ENCODE measurements around the gene GBP2.
"Not testable (repeated sequence)": the region's sequence is repeated elsewhere in the genome, so short reads cannot be mapped to it uniquely, and the experiment has no call there.

Gene GBP2

GRCh38 chr1:89125913-89126580, at the start of gene GBP2:
Gene GBP2, minus strand, starts transcription at chr1:89126114. Its CDS starts 4,148 bp downstream, at chr1:89121966.
- DNase-seq, result peak; percentile 31

- no peak for DNase-seq
These were observed 48.6 kb upstream of the GBP2 start for GRCh38 chr1:89174491-89174890.

- no peak for DNase-seq
These were observed 46.7 kb upstream of the GBP2 start for GRCh38 chr1:89172468-89173143.

GRCh38 chr1:89171067-89171438, 45.1 kb upstream of the GBP2 start:
- no peak for DNase-seq

- no peak for DNase-seq
These were observed 44.5 kb upstream of the GBP2 start for GRCh38 chr1:89170170-89171066.

- DNase-seq, result no peak
These were observed 43.3 kb upstream of the GBP2 start for GRCh38 chr1:89169166-89169565.

- no peak for DNase-seq
These were observed 41.8 kb upstream of the GBP2 start for GRCh38 chr1:89167590-89168230.

GRCh38 chr1:89166705-89167104, 40.8 kb upstream of the GBP2 start:
- DNase-seq, result no peak

- no peak for DNase-seq
These were observed 39.9 kb upstream of the GBP2 start for GRCh38 chr1:89165811-89166210.

- DNase-seq, result no peak
These were observed 25.1 kb upstream of the GBP2 start for GRCh38 chr1:89151047-89151446.

GRCh38 chr1:89149976-89150375, 24.1 kb upstream of the GBP2 start:
- no peak for DNase-seq

GRCh38 chr1:89149229-89149628, 23.3 kb upstream of the GBP2 start:
- DNase-seq, result no peak

GRCh38 chr1:89147678-89148658, 22.1 kb upstream of the GBP2 start:
- no peak for DNase-seq

GRCh38 chr1:89146721-89147120, 20.8 kb upstream of the GBP2 start:
- no peak for DNase-seq

GRCh38 chr1:89143484-89143883, 17.6 kb upstream of the GBP2 start:
- DNase-seq, result no peak

- DNase-seq, result no peak
These were observed 16.2 kb upstream of the GBP2 start for GRCh38 chr1:89142160-89142559.

GRCh38 chr1:89133747-89134146, 7.8 kb upstream of the GBP2 start:
- no peak for DNase-seq

- no peak for DNase-seq
These were observed 4.8 kb upstream of the GBP2 start for GRCh38 chr1:89130716-89131115.

GRCh38 chr1:89129911-89130310, 4.0 kb upstream of the GBP2 start:
- DNase-seq, result no peak

GRCh38 chr1:89128003-89128458, 2.1 kb upstream of the GBP2 start:
- not testable (repeated sequence) for DNase-seq

GRCh38 chr1:89126602-89127565, 970 bp upstream of the GBP2 start:
- peak; percentile 78 for DNase-seq

Data from activated naive CD4-positive, alpha-beta T cell treated with Interleukin-2 at 50 U/mL for 16 hours (primary cell).